ENCODE measurements around the gene ATP8A2. TPM values are rescaled to one million over a fixed set of nuclear protein-coding genes. Genes with fewer than 3 reads are reported as not detected.

ATP8A2 gene
- total and polyA plus RNA-seq, 9 of the 15 experiments (the other 6 are each of a cell fraction or from before 2014, with no cell fraction given): under 0.01 to 0.33 (median 0.06) TPM; not detected in 4

DNA sequence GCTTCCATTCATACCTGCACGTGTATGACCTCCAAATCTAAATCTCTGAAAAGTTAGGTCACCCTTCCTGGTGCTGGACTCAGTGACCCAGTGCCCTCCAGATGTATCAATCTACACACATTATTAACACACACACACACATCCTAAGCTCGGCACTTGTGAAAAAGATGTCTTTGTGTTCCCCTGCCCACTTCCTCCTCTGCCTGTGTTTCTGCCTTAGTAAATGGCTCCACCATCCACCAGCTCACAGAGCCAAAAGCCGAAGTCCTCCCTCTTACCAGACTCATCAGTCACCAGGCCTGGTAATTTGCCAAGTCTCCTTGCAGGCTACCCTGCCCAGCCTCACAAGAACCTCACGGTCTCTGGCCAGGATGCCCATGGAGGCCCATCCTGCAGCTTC, 548.5 kb downstream of the ATP8A2 start:
- POLR2A ChIA-PET: no interaction called here
- H3K27me3 ChIP-seq (ENCODE audit: control insufficient read depth in 2 of 2, insufficient read depth in 2 of 2, low read length in 2 of 2): no peaks in the 10 kb centered on the region

More for the DNA sequence above, 548.5 kb downstream of the ATP8A2 start:
- H3K9ac ChIP-seq (ENCODE audit: insufficient read depth in 1 of 2, low read depth in 2 of 2, low read length in 2 of 2): no peak overlapping the region
- H3K79me2 ChIP-seq (ENCODE audit: control insufficient read depth, insufficient read depth, low read length): no peaks in the 10 kb centered on the region
- no peaks in the 10 kb centered on the region for H3K4me1 ChIP-seq (replicated peaks in 1 of 2; ENCODE audit: control insufficient read depth in 2 of 2, insufficient read depth in 2 of 2, low read length in 2 of 2)
- in situ Hi-C loops (cut with MboI): no loop called here
- no peaks in the 10 kb centered on the region for H3K36me3 ChIP-seq (ENCODE audit: control insufficient read depth, insufficient read depth, low read length)
- no peak overlapping the region for H3K27ac ChIP-seq (ENCODE audit: extremely low read depth, low read depth, low read length)
- H3K9me1 ChIP-seq (ENCODE audit: control insufficient read depth, insufficient read depth, low read length): no peaks in the 10 kb centered on the region
- CTCF ChIA-PET (ENCODE audit: low intra/inter-chr PET ratio): no interaction called here
- H2AFZ ChIP-seq (ENCODE audit: low read depth, low read length): no peak overlapping the region
- WGBS (ENCODE audit: insufficient coverage, low coverage, missing lambda C conversion rate): 0% methylated on average over 4 of the region's 4 CpGs
- no TSS peak for BruUV-seq (replicated peaks)
- intact Hi-C loops (cut with micrococcal nuclease): no loop called here
- H3K9me3 ChIP-seq (replicated peaks; ENCODE audit: control insufficient read depth, insufficient read depth, low read depth, low read length): no peaks in the 10 kb centered on the region
- no peak for DNase-seq (ENCODE audit: extremely low read depth in 1 of 4, low spot score in 3 of 4)
- H4K20me1 ChIP-seq (replicated peaks; ENCODE audit: control insufficient read depth, insufficient read depth, low read length): no peaks in the 10 kb centered on the region
- no peak overlapping the region for H3K4me2 ChIP-seq (ENCODE audit: insufficient read depth, low read length)
- no peak for FAIRE-seq
- no peak overlapping the region for H3K4me3 ChIP-seq
- ATAC-seq: no peak
- TF ChIP-seq, protein P1, sequence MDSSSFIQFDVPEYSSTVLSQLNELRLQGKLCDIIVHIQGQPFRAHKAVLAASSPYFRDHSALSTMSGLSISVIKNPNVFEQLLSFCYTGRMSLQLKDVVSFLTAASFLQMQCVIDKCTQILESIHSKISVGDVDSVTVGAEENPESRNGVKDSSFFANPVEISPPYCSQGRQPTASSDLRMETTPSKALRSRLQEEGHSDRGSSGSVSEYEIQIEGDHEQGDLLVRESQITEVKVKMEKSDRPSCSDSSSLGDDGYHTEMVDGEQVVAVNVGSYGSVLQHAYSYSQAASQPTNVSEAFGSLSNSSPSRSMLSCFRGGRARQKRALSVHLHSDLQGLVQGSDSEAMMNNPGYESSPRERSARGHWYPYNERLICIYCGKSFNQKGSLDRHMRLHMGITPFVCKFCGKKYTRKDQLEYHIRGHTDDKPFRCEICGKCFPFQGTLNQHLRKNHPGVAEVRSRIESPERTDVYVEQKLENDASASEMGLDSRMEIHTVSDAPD (CRISPR knock-in tag; IDR thresholded peaks at IDR 0.05): no peak
- TF ChIP-seq HEY1 (CRISPR knock-in tag; IDR thresholded peaks at IDR 0.05; ENCODE audit: borderline replicate concordance) (no peak), FOXK1 (CRISPR knock-in tag; IDR thresholded peaks at IDR 0.05; ENCODE audit: borderline replicate concordance) (no peak), GATAD2A (IDR thresholded peaks at IDR 0.05) (no peak), KLF6 (CRISPR knock-in tag; IDR thresholded peaks at IDR 0.05; ENCODE audit: borderline replicate concordance) (no peak), MCM2 (IDR thresholded peaks at IDR 0.05; ENCODE audit: low read depth) (no peak), ZNF274 (IDR thresholded peaks at IDR 0.05; ENCODE audit: borderline replicate concordance, low read depth, low read length) (no peak), IFI16 (CRISPR knock-in tag; IDR thresholded peaks at IDR 0.05) (no peak), CCAR2 (IDR thresholded peaks at IDR 0.05; ENCODE audit: low read depth, low read length) (no peak), ZSCAN29 (IDR thresholded peaks at IDR 0.05) (no peak), GTF2A2 (tag; IDR thresholded peaks at IDR 0.05) (no peak), RFX7 (CRISPR knock-in tag; IDR thresholded peaks at IDR 0.05) (no peak), ILK (tag; IDR thresholded peaks at IDR 0.05; ENCODE audit: borderline replicate concordance, low read depth) (no peak)
- TF ChIP-seq, protein P2, sequence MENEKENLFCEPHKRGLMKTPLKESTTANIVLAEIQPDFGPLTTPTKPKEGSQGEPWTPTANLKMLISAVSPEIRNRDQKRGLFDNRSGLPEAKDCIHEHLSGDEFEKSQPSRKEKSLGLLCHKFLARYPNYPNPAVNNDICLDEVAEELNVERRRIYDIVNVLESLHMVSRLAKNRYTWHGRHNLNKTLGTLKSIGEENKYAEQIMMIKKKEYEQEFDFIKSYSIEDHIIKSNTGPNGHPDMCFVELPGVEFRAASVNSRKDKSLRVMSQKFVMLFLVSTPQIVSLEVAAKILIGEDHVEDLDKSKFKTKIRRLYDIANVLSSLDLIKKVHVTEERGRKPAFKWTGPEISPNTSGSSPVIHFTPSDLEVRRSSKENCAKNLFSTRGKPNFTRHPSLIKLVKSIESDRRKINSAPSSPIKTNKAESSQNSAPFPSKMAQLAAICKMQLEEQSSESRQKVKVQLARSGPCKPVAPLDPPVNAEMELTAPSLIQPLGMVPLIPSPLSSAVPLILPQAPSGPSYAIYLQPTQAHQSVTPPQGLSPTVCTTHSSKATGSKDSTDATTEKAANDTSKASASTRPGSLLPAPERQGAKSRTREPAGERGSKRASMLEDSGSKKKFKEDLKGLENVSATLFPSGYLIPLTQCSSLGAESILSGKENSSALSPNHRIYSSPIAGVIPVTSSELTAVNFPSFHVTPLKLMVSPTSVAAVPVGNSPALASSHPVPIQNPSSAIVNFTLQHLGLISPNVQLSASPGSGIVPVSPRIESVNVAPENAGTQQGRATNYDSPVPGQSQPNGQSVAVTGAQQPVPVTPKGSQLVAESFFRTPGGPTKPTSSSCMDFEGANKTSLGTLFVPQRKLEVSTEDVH (IDR thresholded peaks at IDR 0.05; ENCODE audit: low read depth, partially characterized antibody): no peak

Data from K562 (cell line).